GM10266 (cell line): Measurements from ENCODE around the gene DIS3L2.

Experiments
- DNase-seq: peaks from one replicate; pipeline ENCODE4 v3.0.0; 2012; ENCODE audit errors: extremely low spot score
- CTCF ChIP-seq: IDR thresholded peaks from 2 replicates; pipeline ENCODE4 v1.5.1; 2012; ENCODE audit warnings: mild to moderate bottlenecking, low read depth; ENCODE audit not compliant: control insufficient read depth, insufficient read depth; ENCODE audit errors: missing control alignments

The DIS3L2 gene

GRCh38 chr2:232240906-232241305 lies 279.4 kb downstream of the DIS3L2 start:
- no peak for TF ChIP-seq CTCF
- no peak for DNase-seq

- no peak for TF ChIP-seq CTCF
Measured at GRCh38 chr2:232242316-232242715, 280.8 kb downstream of the DIS3L2 start.

GRCh38 chr2:232245111-232245510 lies 283.6 kb downstream of the DIS3L2 start:
- no peak for DNase-seq
- no peak for TF ChIP-seq CTCF

More at GRCh38 chr2:232242316-232242715, 280.8 kb downstream of the DIS3L2 start:
- no peak for DNase-seq

- DNase-seq, result no peak
- TF ChIP-seq CTCF, result no peak
Measured at GRCh38 chr2:232246245-232246644, 284.7 kb downstream of the DIS3L2 start.

- no peak for TF ChIP-seq CTCF
- no peak for DNase-seq
Measured at GRCh38 chr2:232249096-232249495, 287.6 kb downstream of the DIS3L2 start.

- TF ChIP-seq CTCF, result no peak
Measured at GRCh38 chr2:232250246-232251175, 289.0 kb downstream of the DIS3L2 start.

GRCh38 chr2:232255033-232255432 lies 293.5 kb downstream of the DIS3L2 start:
- TF ChIP-seq CTCF, result no peak

More at GRCh38 chr2:232250246-232251175, 289.0 kb downstream of the DIS3L2 start:
- DNase-seq, result no peak

More at GRCh38 chr2:232255033-232255432, 293.5 kb downstream of the DIS3L2 start:
- DNase-seq, result no peak
